MM.1S (cell line): ENCODE results near the gene SEMA4C.

Experiments used
- DNase-seq: peaks from one replicate; pipeline ENCODE4 v3.0.0-alpha.2; 2015
- H2AFZ ChIP-seq: fragments of 300-600 bp; sonication (generic); 2 replicates; pipeline ENCODE4 v1.6.0; 2016; ENCODE audit warnings: antibody characterized with exemption, low read length
- H3F3A ChIP-seq: fragments of 300-600 bp; sonication (generic); 2 replicates; pipeline ENCODE4 v1.6.1; 2016; ENCODE audit warnings: mild to moderate bottlenecking, antibody characterized with exemption, low read length, moderate library complexity, mixed read lengths; ENCODE audit not compliant: insufficient read depth
- H3K27ac ChIP-seq: fragments of 300-600 bp; sonication (generic); 2 replicates; pipeline ENCODE4 v1.5.1; 2016; ENCODE audit warnings: mild to moderate bottlenecking, low read length
- H3K27me3 ChIP-seq: fragments of 300-600 bp; sonication (generic); replicated peaks from 2 replicates; pipeline ENCODE4 v1.6.0; 2016; ENCODE audit warnings: low read length; ENCODE audit not compliant: insufficient read depth
- H3K36me3 ChIP-seq: fragments of 300-600 bp; sonication (generic); replicated peaks from 2 replicates; pipeline ENCODE4 v1.6.1; 2016; ENCODE audit warnings: mild to moderate bottlenecking, low read length, mixed read lengths; ENCODE audit not compliant: insufficient read depth
- H3K4me1 ChIP-seq: fragments of 300-600 bp; sonication (generic); 2 replicates; pipeline ENCODE4 v1.6.1; 2016; ENCODE audit warnings: low read length, mixed read lengths
- H3K4me2 ChIP-seq: fragments of 300-600 bp; sonication (generic); 2 replicates; pipeline ENCODE4 v1.6.0; 2016; ENCODE audit warnings: low read depth, low read length
- H3K4me3 ChIP-seq: fragments of 300-600 bp; sonication (generic); 2 replicates; pipeline ENCODE4 v1.5.1; 2016; ENCODE audit warnings: low read length, mixed read lengths
- H3K79me2 ChIP-seq: fragments of 300-600 bp; sonication (generic); 2 replicates; pipeline ENCODE4 v1.6.1; 2016; ENCODE audit warnings: mixed run types, low read length, mixed read lengths
- H3K9ac ChIP-seq: fragments of 300-600 bp; sonication (generic); 2 replicates; pipeline ENCODE4 v1.6.1; 2016; ENCODE audit warnings: low read length, mixed read lengths
- H3K9me2 ChIP-seq: fragments of 300-600 bp; sonication (generic); replicated peaks from 2 replicates; pipeline ENCODE4 v1.6.1; 2016; ENCODE audit warnings: mild to moderate bottlenecking, low read length, mixed read lengths; ENCODE audit not compliant: insufficient read depth
- H3K9me3 ChIP-seq: fragments of 300-600 bp; sonication (generic); replicated peaks from 2 replicates; pipeline ENCODE4 v1.6.1; 2016; ENCODE audit warnings: mild to moderate bottlenecking, low read length, mixed read lengths; ENCODE audit not compliant: insufficient read depth
- H4K20me1 ChIP-seq: fragments of 300-600 bp; sonication (generic); 2 replicates; pipeline ENCODE4 v1.6.1; 2016; ENCODE audit warnings: mild to moderate bottlenecking, low read length, moderate library complexity, mixed read lengths; ENCODE audit not compliant: insufficient read depth
- CTCF ChIP-seq: fragments of 300-600 bp; sonication (generic); IDR thresholded peaks from 2 replicates; pipeline ENCODE4 v1.5.1; 2016; ENCODE audit warnings: antibody characterized with exemption, low read length, mixed read lengths
- EZH2 ChIP-seq: fragments of 300-600 bp; sonication (generic); optimal IDR thresholded peaks from 2 replicates; pipeline ENCODE3; 2017; ENCODE audit warnings: low read depth, mild to moderate bottlenecking, antibody characterized with exemption, low read length, mixed read lengths
- EZH2phosphoT487 ChIP-seq: fragments of 300-600 bp; sonication (generic); IDR thresholded peaks from 2 replicates; pipeline ENCODE4 v1.6.1; 2018; ENCODE audit warnings: antibody characterized with exemption, low read length

The SEMA4C gene

GRCh38 chr2:96828436-96828835, 41.4 kb downstream of the SEMA4C start:
- peaks cover 7% of the 10 kb centered on the region for H3K36me3 ChIP-seq
- H3F3A ChIP-seq = peaks cover 21% of the 10 kb centered on the region
- no peak overlapping the region for H2AFZ ChIP-seq
- no peak overlapping the region for H3K9ac ChIP-seq
- no peaks in the 10 kb centered on the region for H3K4me1 ChIP-seq
- H4K20me1 ChIP-seq = 0 out of 2 replicates have a peak, but pooled peaks cover 4% of the 10 kb centered on the region
- no peaks in the 10 kb centered on the region for H3K27me3 ChIP-seq
- peaks cover 29% of the 10 kb centered on the region for H3K79me2 ChIP-seq
- H3K4me2 ChIP-seq = no peak overlapping the region
- no peaks in the 10 kb centered on the region for H3K9me2 ChIP-seq
- no peak for DNase-seq
- no peaks in the 10 kb centered on the region for H3K9me3 ChIP-seq
- no peak overlapping the region for H3K4me3 ChIP-seq
- H3K27ac ChIP-seq = no peak overlapping the region
- TF ChIP-seq CTCF (no peak), EZH2phosphoT487 (no peak), EZH2 (no peak)

DNA sequence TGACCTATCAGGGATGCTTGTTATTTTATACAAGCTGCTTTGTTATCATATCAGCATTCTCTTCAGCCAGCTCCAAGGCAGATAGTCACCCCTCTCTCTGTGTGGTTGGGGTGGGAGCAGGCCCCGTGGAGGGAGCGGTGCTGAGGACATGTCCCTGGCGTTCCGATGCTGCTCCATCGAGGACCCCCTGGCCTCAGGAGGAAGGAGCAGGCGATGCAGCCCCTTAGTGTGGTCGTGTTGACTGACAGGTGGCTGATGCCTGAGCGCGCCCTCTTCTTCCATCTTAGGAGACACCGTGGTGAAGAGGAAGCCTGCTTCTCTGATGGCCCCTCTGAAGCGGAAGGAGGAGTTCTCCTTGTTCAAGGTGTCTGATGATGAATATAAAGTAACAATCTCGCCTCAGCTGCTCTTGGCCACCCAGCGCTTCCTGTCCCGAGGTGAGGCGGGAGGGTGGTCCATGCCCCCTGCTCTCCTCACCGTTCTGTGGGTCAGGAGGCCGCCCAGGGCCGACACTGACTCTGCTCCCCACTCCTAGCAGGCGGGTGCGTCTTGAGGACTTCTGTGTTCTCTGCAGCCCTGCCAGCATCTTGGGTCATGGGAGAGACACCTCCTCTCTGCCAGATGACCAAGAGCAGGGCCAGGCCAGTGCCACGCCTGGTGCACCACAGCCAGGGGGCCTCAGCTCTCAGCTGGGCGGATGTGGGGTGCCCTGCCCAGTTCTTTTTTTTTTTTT, 43.2 kb downstream of the SEMA4C start:
- Histone ChIP-seq H3K79me2 (peaks cover 45% of the 10 kb centered on the region), H3K9ac (no peak overlapping the region), H3K4me3 (no peak overlapping the region), H3K4me2 (no peak overlapping the region), H3K27me3 (no peaks in the 10 kb centered on the region), H3K9me3 (no peaks in the 10 kb centered on the region), H3F3A (peaks cover 20% of the 10 kb centered on the region), H3K36me3 (peaks cover 11% of the 10 kb centered on the region), H3K9me2 (no peaks in the 10 kb centered on the region), H4K20me1 (0 out of 2 replicates have a peak, but pooled peaks cover 7% of the 10 kb centered on the region), H2AFZ (no peak overlapping the region), H3K4me1 (no peaks in the 10 kb centered on the region), H3K27ac (no peak overlapping the region)
- TF ChIP-seq EZH2 (no peak), CTCF (no peak), EZH2phosphoT487 (no peak)
- DNase-seq = no peak

GRCh38 chr2:96825057-96825456, 44.8 kb downstream of the SEMA4C start:
- no peaks in the 10 kb centered on the region for H3K27me3 ChIP-seq
- no peak overlapping the region for H3K9ac ChIP-seq
- H3K4me2 ChIP-seq = no peak overlapping the region
- H3K4me1 ChIP-seq = 0 out of 2 replicates have a peak, but pooled peaks cover 5% of the 10 kb centered on the region
- DNase-seq = no peak
- H4K20me1 ChIP-seq = 0 out of 2 replicates have a peak, but pooled peaks cover 7% of the 10 kb centered on the region
- peaks cover 58% of the 10 kb centered on the region for H3K79me2 ChIP-seq
- TF ChIP-seq EZH2phosphoT487 = no peak
- no peak for TF ChIP-seq CTCF
- no peak for TF ChIP-seq EZH2
- H3K9me2 ChIP-seq = no peaks in the 10 kb centered on the region
- no peak overlapping the region for H3K27ac ChIP-seq
- H3K4me3 ChIP-seq = no peak overlapping the region
- H3K36me3 ChIP-seq = peaks cover 11% of the 10 kb centered on the region
- H3F3A ChIP-seq = peaks cover 14% of the 10 kb centered on the region; the same call in 1 of the 2 replicates
- H3K9me3 ChIP-seq = no peaks in the 10 kb centered on the region
- no peak overlapping the region for H2AFZ ChIP-seq
